Measurements from ENCODE around the gene PRKRIP1.

PRKRIP1 gene

DNA sequence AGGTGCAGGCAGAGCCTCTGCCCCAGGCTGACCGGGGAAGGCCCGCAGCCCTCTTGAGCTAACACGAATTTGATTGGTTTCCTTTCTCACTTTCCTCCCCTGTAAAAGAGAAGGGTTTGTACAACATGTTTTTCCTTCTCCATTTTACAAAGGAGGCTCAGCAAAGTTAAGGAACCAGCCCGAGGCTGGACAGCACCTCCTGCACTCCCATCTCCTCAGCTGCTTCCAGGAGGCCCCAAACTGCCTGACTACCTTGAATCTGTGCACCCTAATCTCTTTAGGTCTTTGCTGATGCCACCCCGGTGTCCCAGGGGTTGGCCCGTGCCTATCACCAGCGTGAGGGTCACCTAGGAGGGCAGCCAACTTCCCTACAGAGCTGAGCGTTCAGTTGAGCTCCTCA, 64.3 kb downstream of the PRKRIP1 start:
- H4K20me1 ChIP-seq (ENCODE audit: low read depth, low read length): no peaks in the 10 kb centered on the region
- H3K9me2 ChIP-seq (replicated peaks; ENCODE audit: insufficient read depth, low read length): no peaks in the 10 kb centered on the region
- peaks cover 8% of the 10 kb centered on the region for H3F3A ChIP-seq (ENCODE audit: insufficient read depth)
- H3K9ac ChIP-seq (ENCODE audit: low read length): no peak overlapping the region
- no peak overlapping the region for H3K27ac ChIP-seq (ENCODE audit: low read depth, low read length)
- no peaks in the 10 kb centered on the region for H3K9me3 ChIP-seq (ENCODE audit: insufficient read depth, low read length)
- H3K79me2 ChIP-seq (ENCODE audit: insufficient read depth, low read length): peaks cover 26% of the 10 kb centered on the region
- no peak overlapping the region for H3K4me2 ChIP-seq (ENCODE audit: low read depth, low read length, poor library complexity, severe bottlenecking)
- no peaks in the 10 kb centered on the region for H3K36me3 ChIP-seq (ENCODE audit: low read length)
- TF ChIP-seq EZH2phosphoT487 (conservative IDR thresholded peaks at IDR 0.05; ENCODE audit: low read length): no peak
- TF ChIP-seq, protein P1, sequence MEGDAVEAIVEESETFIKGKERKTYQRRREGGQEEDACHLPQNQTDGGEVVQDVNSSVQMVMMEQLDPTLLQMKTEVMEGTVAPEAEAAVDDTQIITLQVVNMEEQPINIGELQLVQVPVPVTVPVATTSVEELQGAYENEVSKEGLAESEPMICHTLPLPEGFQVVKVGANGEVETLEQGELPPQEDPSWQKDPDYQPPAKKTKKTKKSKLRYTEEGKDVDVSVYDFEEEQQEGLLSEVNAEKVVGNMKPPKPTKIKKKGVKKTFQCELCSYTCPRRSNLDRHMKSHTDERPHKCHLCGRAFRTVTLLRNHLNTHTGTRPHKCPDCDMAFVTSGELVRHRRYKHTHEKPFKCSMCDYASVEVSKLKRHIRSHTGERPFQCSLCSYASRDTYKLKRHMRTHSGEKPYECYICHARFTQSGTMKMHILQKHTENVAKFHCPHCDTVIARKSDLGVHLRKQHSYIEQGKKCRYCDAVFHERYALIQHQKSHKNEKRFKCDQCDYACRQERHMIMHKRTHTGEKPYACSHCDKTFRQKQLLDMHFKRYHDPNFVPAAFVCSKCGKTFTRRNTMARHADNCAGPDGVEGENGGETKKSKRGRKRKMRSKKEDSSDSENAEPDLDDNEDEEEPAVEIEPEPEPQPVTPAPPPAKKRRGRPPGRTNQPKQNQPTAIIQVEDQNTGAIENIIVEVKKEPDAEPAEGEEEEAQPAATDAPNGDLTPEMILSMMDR (IDR thresholded peaks at IDR 0.05; ENCODE audit: insufficient read depth, low read length, poor library complexity, severe bottlenecking): no peak
- no peak overlapping the region for H3K4me3 ChIP-seq (ENCODE audit: insufficient read depth, low read length, poor library complexity, severe bottlenecking)
- no peak overlapping the region for H2AFZ ChIP-seq (ENCODE audit: low read depth, low read length, severe bottlenecking)
- no peaks in the 10 kb centered on the region for H3K27me3 ChIP-seq (ENCODE audit: low read length)

DNA sequence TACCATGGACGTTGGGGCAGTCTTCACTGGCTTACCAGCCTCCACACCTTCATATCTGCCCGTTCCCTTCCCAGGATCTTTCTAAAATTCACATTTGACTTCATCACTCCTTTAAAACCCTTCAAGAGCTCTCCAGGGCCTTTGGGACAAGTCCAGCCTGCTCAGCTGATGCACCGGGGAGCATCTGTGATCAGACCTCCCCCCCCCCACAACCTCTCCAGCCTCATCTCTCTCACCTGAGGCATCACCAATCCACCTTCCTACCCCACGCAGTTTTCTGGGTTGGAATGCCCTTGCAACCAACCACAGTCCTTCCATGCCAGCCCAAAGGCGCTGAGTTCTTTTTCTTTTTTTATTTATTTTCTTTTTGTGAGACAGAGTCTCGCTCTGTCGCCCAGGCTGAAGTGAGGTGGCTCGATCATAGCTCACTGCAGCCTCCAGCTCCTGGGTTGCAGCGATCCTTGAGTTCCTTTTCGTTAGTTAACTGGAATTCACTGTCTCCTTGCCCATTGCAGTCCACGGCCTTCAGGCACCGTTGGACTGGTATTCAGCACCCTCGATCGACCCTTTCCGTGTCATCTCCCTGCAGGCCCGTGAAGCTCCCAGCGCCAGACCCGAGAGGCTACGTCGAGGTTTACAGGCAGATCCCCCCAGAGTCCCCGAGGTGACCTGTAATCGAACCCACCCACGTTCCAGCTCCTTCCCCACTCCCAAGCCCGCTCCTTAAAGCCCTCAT, 67.8 kb downstream of the PRKRIP1 start:
- Histone ChIP-seq H3K79me2 (ENCODE audit: insufficient read depth, low read length) (peaks cover 32% of the 10 kb centered on the region), H2AFZ (ENCODE audit: low read depth, low read length, severe bottlenecking) (peak overlapping the region; percentile 82), H3K4me3 (ENCODE audit: insufficient read depth, low read length, poor library complexity, severe bottlenecking) (peak overlapping the region; percentile 89), H3K9ac (ENCODE audit: low read length) (peak overlapping the region; percentile 87), H3K4me2 (ENCODE audit: low read depth, low read length, poor library complexity, severe bottlenecking) (peak overlapping the region; percentile 73), H3K36me3 (ENCODE audit: low read length) (no peaks in the 10 kb centered on the region), H3K27me3 (ENCODE audit: low read length) (no peaks in the 10 kb centered on the region), H4K20me1 (ENCODE audit: low read depth, low read length) (no peaks in the 10 kb centered on the region; the same call in 1 of the 2 replicates), H3K9me3 (ENCODE audit: insufficient read depth, low read length) (no peaks in the 10 kb centered on the region), H3K9me2 (replicated peaks; ENCODE audit: insufficient read depth, low read length) (no peaks in the 10 kb centered on the region), H3F3A (ENCODE audit: insufficient read depth) (peaks cover 17% of the 10 kb centered on the region; the same call in 1 of the 2 replicates), H3K27ac (ENCODE audit: low read depth, low read length) (0 out of 2 replicates have a peak overlapping the region, but pooled peaks have one; percentile 26)
- TF ChIP-seq EZH2phosphoT487 (conservative IDR thresholded peaks at IDR 0.05; ENCODE audit: low read length): no peak
- TF ChIP-seq, protein P1 (IDR thresholded peaks at IDR 0.05; ENCODE audit: insufficient read depth, low read length, poor library complexity, severe bottlenecking): no peak

DNA sequence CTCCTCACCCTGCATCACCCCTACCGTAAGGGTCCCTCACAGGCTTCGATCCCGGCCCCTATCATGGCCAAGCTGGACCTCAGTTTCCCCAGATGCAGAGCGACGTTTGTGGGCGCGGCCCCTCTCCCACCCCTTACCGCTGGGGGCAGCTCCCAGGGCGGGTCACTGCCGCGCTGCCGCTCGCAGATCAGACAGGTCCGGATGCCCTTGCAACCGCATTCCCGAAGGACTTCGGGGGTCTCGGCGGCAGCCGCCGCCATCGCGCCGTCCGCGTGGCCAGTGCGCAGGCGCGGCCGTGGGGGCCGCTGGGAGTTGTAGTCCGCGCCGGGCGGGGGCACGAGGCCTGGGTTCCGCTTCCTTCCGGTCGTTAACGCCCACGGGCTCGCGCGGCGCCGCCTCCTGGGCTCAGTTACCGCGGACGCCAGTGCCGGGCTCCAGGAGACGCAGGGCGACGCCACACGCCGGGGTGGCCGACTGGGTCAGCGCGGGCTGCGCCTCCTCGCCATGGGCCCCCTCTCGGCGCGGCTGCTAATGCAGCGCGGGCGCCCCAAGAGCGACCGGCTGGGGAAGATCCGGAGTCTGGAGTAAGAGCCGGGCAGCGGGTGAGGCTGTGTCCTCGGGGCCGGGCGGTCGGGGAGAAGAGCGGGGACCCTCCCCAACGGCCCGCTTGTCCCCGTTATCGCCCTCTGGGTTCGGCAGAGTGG, 68.6 kb downstream of the PRKRIP1 start, which contains the start of the genes ALKBH4 and LRWD1:
ALKBH4 (minus strand) TSS at position 287 of the 704 bp plus-strand sequence; CDS start at position 260, 27 bp downstream.
LRWD1 (plus strand) TSS at position 408 of the 704 bp plus-strand sequence; CDS start at position 505, 97 bp downstream.
- H3K36me3 ChIP-seq (ENCODE audit: low read length): no peaks in the 10 kb centered on the region
- peak within 1 kb of the TSS; percentile 82 for H2AFZ ChIP-seq (ENCODE audit: low read depth, low read length, severe bottlenecking)
- H3K9me3 ChIP-seq (ENCODE audit: insufficient read depth, low read length): no peaks in the 10 kb centered on the region
- H4K20me1 ChIP-seq (ENCODE audit: low read depth, low read length): no peaks in the 10 kb centered on the region; the same call in 1 of the 2 replicates
- peak within 1 kb of the TSS; percentile 87 for H3K9ac ChIP-seq (ENCODE audit: low read length)
- H3K79me2 ChIP-seq (ENCODE audit: insufficient read depth, low read length): peaks cover 32% of the 10 kb centered on the region
- no peak for TF ChIP-seq EZH2phosphoT487 (conservative IDR thresholded peaks at IDR 0.05; ENCODE audit: low read length)
- TF ChIP-seq, protein P1 (IDR thresholded peaks at IDR 0.05; ENCODE audit: insufficient read depth, low read length, poor library complexity, severe bottlenecking): no peak
- peaks cover 17% of the 10 kb centered on the region; the same call in 1 of the 2 replicates for H3F3A ChIP-seq (ENCODE audit: insufficient read depth)
- H3K4me2 ChIP-seq (ENCODE audit: low read depth, low read length, poor library complexity, severe bottlenecking): peak within 1 kb of the TSS; percentile 73
- no peaks in the 10 kb centered on the region for H3K9me2 ChIP-seq (replicated peaks; ENCODE audit: insufficient read depth, low read length)
- peak within 1 kb of the TSS; percentile 75 for H3K27ac ChIP-seq (ENCODE audit: low read depth, low read length)
- peak within 1 kb of the TSS; percentile 89 for H3K4me3 ChIP-seq (ENCODE audit: insufficient read depth, low read length, poor library complexity, severe bottlenecking)
- no peaks in the 10 kb centered on the region for H3K27me3 ChIP-seq (ENCODE audit: low read length)

Measured in SU-DHL-6 (cell line).